HG03108 (cell line): Measurements from ENCODE around the gene AGBL4.

ENCODE experiments used
- ATAC-seq: cut with Tn5 transposase; IDR thresholded peaks from one replicate; pipeline ENCODE4 v1.9.1; 2021; ENCODE audit warnings: moderate library complexity; ENCODE audit not compliant: unreplicated experiment

AGBL4 gene

GRCh38 chr1:48693674-48694320, 1330.0 kb downstream of the AGBL4 start:
- no peak for ATAC-seq

GRCh38 chr1:48693180-48693579, 1330.6 kb downstream of the AGBL4 start:
- no peak for ATAC-seq

GRCh38 chr1:48692235-48692634, 1331.5 kb downstream of the AGBL4 start:
- ATAC-seq: no peak

- ATAC-seq: no peak
These were observed 1332.2 kb downstream of the AGBL4 start for GRCh38 chr1:48691429-48692001.

DNA sequence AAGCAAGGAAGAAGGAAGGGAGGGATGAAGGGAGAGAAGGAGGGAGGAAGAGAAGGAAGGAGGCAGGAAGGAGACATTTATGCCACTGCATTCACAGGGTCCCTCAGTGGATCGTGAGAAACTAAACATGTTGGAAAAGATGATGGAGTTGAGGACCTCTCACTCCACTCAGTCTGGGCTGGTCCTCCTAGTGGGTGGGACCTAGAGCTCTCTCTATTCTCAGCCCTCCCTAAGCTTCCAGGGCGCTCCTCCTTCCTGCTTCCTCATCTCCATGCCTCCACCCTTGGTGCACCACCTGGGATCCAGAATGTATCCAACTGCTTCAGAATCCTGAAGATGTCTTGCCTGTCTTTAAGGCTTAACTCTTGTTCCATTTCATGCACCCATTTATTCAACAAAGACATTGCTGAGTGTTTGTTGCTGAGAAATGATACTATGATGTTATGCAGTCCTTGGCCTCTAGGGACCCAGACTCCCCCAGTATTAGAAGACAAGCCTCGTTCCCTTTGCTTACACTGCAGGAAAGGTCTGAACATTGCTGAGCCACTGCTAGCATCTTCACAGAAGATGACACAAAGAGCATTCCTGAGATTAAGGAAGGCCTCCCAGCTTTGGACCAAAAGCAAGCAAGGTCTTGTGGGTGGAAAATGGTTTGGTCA, 1335.5 kb downstream of the AGBL4 start:
- no peak for ATAC-seq

DNA sequence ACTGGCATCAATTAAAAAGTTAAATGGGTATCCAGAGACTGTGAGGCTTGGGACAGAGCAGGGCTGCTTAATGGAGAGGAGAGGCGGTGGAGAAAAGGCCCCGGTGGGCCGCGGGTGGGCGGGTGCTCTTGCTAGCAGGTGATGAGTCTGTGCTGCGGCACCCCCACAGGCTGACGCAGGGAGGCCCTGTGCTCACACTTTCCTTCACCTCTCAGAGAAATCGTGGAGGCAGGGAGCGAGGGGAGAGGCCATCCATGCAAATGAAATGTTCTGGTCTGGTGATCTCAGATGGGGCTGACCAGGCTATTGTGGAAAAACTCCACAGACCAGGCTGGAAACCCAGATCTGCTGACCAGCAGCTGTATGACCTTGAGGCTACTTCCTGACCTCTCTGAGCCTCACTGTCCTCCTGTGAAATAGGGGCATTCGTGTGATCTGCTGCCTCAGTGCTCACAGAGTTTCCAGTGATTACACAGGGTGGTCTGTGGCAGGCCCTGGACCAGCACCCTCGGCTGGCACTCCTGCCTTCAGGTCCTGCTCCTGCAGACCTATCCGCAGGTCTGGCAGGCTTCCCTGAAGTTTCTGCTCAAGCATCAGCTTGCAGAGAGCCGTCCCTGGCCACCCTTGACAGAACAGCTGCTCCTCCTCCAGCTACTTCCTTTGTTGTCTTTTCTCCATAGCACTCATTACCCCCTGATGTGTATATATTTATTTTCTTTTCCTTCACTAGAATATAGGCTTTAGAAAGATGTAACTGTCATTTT, 1336.3 kb downstream of the AGBL4 start:
- no peak for ATAC-seq

GRCh38 chr1:48686159-48686558, 1337.6 kb downstream of the AGBL4 start:
- no peak for ATAC-seq

- no peak for ATAC-seq
These were observed 1339.4 kb downstream of the AGBL4 start for GRCh38 chr1:48684381-48684780.

DNA sequence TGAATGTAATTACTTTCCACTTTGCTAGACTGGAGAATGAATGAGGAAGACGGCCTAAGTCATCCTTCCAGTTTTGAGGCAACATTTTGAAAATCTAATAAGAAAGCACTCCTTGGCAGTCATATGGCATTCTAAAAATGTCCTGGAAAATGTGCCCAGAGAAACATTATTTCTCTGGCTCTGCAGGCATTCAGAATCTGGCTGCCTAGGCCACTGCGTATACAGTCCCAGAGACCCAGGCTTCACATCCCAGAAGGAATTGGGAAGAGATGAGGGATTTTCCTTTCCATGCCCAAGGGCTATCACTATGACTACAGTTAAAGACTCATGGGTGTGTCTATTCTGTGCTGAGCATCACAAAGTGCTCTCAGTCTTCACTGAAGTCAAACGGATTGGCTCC, 1339.9 kb downstream of the AGBL4 start:
- ATAC-seq: no peak

DNA sequence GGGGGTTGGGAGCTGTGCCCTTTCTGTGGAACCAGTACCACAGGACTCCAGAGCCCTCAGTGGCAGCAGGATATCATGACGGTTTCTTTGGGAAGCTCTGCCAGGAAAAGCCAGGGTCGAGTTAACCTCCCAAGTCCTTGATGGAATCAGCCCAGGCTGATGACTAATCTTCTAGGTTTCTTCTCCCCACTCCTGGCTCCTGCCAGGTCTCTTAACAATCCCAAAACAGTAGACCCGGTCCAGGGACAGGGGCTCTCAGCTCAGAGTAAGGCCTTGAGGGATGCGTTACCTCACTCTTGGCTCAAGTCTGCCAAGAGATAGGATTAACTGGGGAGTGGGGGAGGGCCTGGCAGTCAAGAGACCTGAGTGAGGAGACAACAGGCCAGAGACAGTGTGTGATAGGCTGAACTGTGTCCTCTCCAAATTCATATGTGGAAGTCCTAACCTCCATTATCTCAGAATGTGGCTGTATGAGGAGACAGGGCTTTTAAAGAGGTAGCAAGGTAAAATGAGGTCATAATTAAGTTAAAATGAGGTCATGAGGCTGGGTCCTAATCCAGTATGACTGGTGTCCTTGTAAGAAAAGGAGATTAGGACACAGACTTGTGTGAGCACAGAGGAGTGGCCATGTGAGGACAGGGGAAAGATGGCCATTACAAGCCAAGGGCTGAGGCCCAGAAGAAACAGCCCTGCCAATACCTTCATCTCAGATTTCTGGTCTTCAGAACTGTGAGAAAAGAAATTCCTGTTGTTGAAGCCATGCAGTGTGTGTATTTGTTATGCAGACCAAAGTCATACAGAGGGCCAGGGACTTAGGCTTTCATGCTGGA, 1342.1 kb downstream of the AGBL4 start:
- no peak for ATAC-seq

GRCh38 chr1:48680411-48681035, 1343.2 kb downstream of the AGBL4 start:
- ATAC-seq: no peak

DNA sequence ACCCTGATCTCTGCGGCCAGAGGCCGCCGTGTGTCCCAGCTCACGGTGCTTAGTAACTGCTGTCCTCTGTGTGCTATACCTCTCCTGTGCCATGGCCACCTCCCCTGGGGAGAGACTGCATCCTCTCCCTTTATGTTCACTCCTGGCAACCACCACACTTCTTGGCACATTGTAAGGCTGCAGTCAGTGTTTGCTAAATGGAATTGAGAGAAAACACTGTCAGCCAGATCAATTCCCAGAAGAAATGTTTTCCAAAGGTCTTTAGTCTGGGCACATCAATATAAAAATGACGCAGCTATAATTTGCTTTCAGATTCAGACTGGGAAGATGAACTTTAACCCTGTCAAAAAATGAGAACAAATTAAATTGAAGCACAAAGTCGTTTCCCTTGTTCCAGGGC, 1343.9 kb downstream of the AGBL4 start:
- no peak for ATAC-seq

DNA sequence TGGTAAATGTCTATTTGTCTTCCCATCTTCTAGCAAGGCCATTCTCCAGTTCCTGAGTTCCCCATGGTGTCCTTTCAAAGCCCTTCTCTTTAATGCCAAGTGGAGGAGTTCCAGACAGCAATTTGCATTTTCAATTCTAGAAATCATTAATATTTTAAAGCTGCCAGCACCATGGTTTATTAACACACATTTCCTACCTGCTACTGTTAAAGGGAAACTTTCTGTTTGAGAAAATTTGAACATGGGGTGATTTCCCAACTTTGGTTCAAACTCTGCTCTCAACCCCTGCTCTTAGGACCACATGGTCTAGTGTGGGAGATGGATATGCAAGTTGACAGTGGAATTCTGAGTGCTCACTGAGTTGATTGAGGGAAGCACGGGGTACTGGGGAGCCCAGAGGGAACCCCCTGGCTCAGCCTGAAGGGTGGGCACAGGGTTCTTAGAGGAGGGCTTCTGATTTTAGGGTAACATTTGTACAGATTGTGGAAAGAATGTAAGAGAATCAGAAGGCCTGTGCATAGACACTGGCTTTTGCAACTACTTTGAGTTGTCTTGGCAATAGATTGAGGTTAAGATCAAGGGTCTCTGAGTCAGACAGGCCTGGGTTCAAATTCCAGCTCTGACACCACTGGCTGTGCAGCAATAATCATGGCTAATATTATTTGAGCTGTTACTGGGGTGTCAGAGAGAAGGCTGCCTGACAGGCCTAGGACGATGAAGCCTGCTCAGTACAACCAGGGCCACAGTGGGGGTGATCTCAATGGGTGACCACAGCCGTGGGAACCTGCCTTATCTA, 1344.8 kb downstream of the AGBL4 start:
- peak; percentile 44 for ATAC-seq

GRCh38 chr1:48677306-48678287, 1346.2 kb downstream of the AGBL4 start:
- ATAC-seq: no peak

DNA sequence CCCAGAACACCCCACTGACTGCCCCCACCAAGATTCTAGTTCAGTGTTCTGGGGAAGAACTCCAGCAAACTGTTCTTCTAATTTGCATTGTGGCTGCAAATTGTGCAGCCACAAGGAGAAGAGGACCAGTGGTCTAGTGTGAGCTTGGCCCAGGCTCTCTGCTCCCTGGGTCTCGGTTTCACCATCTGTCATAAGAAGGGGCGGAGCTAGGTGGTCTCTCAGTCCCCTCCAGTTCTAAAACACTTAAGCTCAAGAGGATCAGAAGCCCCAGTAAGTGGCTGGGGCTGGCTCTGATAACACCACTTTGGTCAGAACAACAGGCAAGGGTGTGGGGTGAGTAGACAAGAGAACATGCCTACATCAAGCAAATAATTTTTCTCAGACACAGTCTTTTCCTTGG, 1346.9 kb downstream of the AGBL4 start:
- ATAC-seq: peak; percentile 31

- ATAC-seq: no peak
These were observed 1347.4 kb downstream of the AGBL4 start for GRCh38 chr1:48676376-48676775.

DNA sequence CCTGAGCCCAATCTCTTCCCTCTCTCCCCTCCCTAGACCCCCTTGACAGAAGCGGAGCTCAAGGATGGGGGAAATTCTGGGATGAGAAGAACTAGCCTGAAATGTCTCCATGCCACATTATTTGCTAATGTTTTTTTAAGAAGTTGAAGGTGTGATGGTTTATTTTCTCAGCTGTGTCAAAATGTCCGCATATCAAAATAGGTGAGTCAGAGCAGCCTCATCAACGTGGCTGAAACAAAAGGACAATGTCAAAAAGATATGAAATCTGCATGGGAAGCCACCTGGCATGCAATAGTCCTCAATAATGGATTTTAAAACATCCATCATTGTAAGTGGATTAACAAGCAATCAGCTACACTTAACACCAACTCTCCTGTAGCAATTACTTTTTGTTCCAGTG, 1348.5 kb downstream of the AGBL4 start:
- ATAC-seq: no peak

- ATAC-seq: no peak
These were observed 1349.1 kb downstream of the AGBL4 start for GRCh38 chr1:48674641-48675040.
